Measurements from ENCODE around the gene CXCL1.
"Not testable (repeated sequence)": the region's sequence is repeated elsewhere in the genome, so short reads cannot be mapped to it uniquely, and the experiment has no call there.

CXCL1 gene

DNA sequence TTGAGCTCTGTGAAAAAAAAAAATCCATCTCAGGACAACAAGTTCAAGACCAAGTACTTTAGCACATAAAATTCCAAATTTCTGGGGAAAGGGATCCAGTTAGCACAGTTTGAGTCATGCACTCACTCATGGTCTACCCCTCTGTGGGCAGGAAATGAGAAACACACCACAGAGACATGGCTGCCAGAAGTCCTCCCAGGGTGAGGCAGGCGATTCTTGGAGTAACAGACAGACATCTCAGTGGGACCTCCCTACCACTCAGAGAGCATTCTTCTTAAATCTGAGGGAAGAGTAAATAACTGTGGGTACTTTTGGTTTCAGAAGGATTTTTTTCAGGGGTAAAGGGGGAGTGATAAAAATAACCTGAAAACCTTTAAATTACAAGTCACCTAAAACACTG lies 14.1 kb downstream of the CXCL1 start:
- DNase-seq = no peak

DNA sequence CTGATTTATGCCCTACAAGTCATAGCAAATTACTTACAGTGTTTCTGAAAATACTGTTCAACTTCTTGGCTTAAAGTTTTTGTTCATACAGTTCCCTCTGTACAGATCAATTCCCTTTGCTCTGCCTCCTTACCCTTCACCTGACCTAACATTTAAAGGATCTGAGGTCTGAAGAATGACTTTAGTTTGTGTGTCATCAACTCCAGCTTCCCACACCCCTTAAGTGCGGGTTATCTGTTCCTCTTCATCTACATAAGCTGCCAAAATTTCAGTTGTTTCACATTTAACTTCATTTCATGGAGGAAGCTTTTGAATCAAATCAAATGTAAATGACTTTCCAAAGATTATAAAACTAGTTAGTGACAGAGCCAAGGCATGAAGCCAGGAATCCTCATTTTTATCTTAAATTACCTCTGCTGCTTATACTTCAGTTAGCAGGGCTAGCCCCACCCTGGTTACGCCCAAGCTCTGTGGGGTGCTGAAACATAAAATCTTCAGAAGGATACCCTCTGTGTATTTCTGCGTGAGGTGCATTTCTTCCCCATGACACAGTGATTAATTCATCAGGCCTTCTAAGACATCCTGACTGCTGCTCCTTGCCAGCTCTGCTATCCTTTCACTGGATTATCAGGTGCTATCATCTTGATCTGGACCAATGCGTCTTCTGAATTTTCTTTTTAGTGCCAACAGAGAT lies 16.5 kb downstream of the CXCL1 start:
- no peak for DNase-seq

DNA sequence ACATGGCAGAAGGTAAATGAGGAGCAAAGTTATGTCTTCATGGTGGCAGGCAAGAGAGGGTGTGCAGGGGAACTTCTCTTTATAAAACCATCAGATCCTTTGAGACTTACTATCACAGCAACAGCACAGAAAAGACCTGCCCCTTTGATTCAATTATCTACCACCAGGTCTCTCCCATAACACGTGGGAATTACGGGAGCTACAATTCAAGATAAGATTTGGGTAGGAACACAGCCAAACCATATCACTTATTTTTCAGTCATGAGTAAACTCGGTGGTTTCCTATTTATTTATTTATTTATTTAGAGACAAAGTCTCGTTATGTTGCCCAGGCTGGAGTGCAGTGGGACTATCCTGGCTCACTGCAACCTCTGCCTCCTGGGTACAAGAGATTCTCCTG lies 22.1 kb downstream of the CXCL1 start:
- DNase-seq = no peak

DNA sequence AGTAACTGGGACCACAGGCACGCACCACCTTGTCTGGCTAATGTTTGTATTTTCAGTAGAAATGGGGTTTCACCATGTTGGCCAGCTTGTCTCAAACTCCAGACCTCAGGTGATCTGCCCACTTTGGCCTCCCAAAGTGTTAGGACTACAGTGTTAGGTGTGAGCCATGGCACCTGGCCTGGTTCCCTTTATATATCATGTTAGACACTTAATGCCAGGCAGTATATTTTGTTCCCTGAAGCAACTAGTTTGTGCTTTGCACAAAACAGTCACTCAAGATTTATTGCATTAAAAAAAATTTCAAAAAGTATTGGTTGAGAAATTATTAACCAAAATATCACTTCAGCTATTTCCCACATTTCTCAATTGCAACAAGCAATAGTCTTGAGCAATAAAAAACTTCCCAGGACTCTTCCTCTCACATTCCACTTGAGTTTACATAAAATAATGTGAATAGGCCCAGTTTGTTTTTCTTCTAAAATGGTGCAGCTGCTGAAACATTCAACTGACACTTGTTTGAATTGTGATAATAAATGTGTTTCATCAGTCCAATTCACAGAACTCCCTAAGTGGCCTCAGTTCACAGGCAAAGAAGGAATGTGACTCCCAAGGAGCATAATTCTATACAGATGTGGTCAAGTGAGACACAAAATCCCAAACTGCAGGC lies 22.7 kb downstream of the CXCL1 start:
- DNase-seq = peak; percentile 46

DNA sequence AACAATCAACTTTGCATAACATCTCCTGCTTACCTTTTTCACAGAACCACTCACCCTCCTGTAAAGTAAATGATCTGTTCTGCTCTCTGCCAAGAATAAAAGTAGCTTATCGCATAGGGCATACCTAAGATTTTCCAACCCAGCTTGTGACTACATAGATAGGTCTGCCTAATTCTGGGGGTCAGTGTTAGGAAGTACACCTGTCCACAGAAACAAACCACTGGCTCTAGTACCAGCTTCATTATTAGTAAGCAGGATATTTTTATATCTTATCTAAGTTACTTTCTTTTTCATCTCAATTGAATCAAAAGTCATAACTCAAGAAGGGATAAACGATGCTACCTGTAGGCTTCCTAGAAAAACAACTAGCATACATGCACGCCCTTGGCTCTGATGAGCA lies 23.8 kb downstream of the CXCL1 start:
- no peak for DNase-seq

DNA sequence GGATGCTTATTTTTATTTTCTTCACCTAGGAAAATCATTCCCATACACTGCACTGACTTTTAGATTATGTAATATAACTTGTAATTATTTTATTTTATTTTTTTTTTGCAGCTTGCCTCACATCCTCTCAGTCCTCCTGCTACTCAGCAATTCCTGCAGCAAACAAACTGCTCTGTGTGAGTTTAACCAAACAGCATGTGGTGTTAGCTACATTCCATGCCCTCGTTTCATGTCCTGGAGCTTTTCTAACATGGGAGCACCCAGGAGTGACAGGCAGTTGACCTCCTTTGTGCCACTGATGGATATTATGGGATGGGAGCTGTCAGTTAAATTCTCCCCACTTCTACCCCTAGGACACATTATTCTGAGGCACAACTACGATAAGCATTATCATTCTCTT lies 24.8 kb downstream of the CXCL1 start:
- peak; percentile 72 for DNase-seq

DNA sequence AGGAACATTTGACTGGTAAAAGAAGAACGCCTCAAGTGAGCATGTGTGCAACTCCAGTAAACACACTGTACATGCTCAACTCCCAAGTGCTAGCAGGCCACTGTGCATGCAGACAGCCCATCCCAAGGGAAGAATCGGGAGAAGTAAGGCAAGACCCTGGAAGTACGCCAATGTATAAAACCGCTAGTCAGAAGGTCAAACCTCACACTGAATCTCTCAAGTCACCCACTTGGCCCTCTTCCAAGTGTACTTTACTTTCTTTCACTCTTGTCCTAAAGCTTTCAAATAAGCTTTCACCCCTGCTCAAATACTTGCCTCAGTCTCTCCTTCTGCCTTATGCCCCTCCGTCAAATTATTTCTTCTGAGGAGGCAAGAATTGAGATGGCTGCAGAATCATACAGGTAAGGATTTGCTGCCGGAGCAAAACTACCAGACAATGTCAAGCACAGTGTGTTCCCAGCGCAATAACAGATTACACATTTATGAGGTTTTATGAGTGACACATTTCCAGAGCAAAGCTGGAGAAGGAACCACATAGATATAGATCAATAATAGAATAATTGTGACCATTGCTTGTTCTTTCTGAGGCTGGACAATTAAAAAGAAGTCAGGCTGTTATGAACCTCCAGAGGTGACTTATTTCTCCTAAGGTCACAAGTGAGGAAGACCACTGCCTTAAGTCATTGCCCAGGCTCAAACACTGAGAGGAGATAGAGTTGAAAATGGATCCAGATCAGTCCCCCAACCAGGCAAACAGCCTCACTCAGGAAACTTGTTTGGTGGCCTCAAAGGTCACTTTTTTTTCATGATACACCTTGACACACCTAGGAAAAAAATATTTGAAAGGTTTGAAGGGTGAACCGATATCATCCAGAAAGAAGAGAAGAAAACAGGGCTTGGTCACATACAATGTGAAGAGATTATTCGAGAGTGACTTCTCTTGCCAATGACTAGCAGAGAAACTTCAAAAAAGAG lies 26.3 kb downstream of the CXCL1 start:
- DNase-seq = no peak

DNA sequence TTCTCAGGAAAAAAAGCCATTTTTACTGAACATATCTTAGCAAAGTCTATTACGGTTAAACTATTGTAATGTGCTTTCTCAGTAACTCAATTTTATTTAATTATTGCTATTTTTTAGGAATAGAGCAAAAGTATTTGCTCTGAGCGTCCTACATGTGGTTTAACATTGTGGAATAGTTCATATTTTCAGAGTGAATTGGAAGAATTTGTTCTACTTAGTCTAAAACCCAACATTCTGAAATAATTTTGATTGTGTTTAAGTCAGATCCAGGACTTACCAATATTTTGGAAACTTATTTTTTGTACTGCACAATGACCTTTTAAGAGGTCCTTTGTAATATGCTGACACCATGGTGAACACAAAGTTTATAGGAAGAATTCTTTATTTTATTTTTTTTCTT lies 27.2 kb downstream of the CXCL1 start:
- no peak for DNase-seq

DNA sequence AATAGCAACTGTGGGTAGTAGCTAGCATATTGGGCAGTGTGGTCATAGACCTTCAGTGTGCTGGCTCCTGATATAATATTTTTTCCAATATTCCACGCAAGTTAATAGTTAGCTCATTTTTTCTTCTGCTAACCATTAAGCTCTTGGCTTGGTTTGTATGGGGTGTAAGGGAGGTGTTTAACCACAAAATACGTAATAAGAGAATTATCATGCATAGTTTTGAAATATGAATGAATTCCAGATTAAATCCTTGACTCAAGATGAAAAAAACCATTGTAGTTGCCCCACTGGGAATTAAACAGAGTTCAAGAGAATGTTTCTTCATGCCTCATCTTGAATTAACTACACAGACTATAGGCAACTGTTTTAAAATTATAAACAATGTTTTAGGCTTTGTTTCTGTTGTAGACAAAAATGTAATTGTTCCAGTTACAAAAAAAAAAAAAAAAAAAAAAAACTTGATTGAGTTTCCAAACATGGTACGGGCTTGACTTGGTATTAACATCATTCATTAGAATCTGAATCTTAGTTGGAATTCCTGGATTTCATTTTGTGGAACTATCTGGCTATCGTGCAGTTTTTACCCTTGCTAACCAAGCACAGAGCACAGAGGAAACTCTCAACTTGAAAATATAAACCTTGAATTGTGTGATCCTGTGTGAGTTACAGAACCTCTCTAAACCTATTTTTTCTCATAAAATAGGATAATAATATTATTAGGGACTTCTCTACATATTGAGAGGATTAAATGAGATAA lies 28.4 kb downstream of the CXCL1 start:
- DNase-seq = peak; percentile 57

DNA sequence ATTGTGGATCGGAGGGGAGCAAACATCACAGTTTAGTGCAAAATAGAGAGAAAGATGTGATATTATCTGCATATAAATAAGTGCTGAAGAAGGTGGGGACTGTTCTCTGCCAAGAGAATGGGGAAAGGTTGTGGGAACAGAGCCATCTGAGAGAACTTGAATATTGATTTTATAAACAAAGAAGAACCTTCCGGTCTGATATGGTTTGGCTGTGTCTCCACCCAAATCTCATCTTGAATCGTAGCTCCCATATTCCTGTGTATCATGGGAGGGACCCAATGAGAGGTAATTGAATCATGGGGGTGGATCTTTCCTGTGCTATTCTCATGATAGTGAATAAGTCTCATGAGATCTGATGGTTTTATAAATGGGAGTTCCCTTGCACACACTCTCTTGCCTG lies 30.1 kb downstream of the CXCL1 start:
- not testable (repeated sequence) for DNase-seq

DNA sequence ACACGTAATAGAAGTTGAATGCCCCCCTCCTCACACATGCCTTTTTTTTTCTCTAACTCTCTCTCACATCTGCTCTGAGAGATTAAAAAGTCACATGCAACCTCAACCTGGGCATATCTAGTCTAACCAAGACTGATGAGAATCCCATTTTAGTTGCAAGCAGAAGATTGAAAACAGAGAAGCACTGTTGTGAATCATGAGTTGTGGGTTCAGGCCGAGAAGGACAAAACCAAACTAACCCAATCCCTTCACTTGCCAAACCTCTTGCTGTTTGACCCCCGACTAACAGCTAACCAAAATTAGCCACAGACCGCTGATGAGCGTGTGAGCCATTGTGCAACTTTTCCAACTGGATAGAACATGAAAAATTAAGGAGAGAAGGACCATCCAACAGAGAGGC lies 31.8 kb downstream of the CXCL1 start:
- no peak for DNase-seq

DNA sequence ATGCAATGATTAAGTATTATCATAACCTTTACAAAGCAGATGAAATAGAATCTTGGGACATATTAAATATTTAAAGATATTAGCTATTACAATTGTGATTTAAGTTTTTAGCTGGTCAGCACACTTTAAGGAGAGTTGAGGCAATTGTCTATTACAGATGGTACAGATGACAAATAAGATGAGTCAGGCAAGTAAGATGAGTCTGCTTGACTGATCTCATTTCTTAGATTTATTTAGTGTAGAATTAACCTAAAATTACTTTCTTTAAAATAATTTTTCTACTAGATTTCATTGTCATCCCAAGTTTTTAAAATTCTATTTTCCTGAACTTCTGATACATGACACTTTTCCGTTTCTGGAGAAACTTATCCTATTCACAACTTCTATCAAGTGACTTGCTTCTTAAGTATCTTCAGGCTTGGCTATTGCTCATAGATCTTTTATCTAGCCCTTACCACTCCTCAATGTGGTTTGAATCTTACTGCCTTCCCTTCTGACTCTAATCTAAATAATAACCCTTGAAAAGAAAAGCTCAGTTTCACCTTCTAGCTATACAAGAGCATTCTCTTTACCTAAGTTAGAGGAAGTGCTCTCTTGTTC lies 32.9 kb downstream of the CXCL1 start:
- DNase-seq = no peak

DNA sequence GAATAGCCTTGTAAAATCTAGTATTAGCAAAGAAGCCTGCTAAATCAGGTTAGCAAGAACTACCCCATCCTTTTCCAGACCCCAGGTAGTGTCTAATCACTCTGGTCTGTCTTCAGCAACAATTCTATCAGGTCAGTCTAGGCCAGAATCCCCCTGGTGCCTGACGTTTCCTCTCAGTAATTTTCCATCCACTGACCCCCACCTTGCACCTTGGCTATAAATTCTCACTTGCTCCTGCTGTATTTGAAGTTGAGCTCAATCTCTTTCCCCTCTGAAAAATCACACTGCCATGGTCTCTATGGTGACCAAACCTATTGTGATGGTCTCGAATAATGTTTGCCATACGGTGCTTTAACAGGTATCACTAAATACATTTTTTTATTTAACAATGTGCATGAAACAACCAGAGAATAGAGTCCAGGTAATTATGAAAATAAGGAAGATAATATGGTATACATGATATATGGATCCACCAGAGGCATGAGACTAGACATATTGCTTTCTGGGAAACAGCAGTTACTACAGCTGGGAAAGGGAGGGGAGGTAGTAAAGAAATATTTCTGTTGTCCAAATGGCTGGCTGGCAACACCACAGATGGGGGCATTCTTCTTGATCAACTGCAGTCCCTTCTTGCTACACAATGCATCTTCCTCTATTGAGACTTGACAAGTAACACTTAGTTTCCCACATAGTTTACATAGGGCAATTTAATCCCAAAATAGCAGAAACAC lies 33.8 kb downstream of the CXCL1 start:
- no peak for DNase-seq

DNA sequence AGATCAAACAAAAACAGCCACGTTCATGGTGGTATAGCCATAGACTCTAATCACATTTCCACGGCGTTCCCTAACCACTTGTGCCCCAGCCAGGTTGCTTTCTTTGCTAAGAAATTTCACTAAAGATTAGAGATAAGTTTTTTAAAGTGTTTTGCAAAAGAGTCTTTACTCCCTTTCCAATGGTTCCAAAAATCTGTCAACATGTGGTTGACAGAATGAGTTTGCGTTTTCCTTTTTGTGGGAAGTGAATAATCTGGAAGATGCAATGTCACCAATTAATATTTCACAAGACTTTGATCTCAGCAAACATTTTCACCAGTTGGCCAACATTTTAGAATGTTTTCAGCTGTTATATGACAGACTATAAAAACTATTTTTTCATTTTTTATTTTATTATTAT lies 35.3 kb downstream of the CXCL1 start:
- DNase-seq = no peak

DNA sequence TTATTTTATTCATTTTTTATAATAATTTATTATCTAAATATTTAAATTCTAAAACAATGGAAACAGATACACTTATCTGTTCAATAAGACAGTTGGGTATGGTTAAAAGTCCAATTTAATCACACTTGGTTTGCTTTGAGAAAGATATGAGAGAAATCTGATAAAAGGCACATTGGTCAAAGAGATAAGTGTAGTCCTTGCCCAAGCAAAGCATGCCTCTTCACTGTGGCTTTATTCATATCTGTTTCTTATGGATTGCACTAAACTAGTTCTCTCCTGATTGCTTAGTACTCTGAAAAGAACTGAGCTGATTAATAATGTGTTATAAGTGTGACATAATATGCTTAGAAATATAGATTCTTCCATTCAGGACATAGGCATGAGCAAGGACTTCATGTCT lies 39.8 kb downstream of the CXCL1 start:
- DNase-seq = no peak

DNA sequence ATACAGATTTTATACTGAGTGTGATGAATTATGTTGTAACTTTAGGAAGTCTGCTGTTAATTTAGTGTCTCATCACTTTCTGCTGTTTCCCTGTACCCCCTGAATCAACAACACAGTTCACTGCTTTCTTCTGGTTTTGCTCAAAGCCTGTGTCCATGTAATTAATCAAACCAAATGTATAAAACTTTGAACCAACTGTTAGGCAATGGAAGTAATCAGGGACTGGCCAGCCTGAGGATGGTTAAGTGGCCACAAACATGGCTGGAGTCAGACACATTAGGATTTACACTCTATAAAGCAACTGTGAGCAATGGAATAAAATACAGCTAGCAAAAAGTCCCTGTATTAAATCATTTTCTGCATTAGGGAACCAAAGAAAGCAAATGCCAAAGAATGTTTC lies 42.6 kb downstream of the CXCL1 start:
- DNase-seq = no peak

DNA sequence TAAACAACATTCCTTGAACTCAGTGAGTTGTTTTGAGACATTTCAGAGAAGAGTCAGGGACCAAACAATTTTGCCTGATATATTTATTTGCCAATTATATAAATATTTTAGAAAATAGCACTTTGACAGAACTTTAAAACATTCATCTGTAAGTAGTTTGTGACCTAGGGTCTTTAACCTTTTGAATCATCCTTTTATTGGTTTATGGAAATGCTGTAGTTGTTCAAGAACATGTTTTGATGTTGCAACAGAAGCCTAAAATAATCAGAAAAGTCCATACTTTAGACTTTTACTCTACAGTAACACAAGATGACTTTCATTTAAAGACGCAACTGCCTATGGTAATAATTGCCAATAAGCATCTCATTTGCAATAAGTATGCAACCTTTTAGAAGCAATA lies 43.0 kb downstream of the CXCL1 start:
- no peak for DNase-seq

DNA sequence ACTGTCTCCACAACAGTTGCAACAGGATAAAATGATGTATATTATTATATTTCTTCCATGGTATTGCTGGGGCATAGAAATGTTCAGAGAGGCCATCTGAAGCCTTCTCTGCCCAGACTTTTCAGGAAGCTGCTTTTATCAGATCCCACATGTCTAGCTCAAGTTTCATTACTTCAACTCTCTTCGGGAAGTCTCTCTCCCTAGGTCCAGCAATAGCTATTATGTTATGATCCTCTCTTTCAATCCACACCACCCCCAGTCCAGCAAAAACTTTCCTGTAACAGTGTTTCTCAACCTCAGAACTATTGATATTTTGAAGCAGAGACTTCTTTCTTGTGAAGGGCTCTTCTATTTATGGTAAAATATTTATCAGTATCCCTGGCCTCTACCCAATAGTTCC lies 44.9 kb downstream of the CXCL1 start:
- DNase-seq = no peak

DNA sequence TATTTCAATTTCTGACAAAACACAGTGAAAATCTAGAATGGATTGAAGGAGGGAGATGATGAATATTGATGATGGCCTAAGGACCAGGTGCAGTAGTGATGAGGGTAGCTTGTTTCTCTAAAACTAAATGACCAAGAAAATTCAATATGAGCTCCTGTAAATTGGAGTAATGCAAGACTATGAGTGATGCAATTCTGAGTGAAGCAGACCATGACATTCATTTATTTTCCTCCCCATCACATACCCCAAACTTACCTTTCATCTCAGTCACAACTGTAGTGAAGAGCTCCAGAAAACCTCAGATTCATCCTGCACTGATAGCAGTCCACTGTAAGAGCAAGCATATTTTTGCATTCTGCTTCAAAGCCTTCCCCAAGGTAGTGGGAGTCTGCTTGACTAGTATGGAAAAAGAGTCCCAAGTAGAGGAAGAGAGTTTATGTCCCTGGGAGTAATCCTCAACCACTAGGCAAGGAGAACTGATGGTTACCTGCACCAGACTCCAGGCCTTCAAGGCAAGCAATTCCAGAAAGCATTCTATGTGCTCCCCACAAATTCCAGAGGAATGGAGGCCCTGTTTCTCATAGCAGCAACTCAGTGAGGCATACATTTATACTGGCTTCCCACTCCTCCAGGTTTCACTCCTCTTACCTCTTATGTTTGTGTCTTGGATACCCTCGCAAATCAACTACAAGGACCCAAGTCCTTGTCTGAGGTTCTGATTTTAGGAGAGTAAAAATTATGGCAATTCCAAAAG lies 47.2 kb downstream of the CXCL1 start:
- DNase-seq = no peak

DNA sequence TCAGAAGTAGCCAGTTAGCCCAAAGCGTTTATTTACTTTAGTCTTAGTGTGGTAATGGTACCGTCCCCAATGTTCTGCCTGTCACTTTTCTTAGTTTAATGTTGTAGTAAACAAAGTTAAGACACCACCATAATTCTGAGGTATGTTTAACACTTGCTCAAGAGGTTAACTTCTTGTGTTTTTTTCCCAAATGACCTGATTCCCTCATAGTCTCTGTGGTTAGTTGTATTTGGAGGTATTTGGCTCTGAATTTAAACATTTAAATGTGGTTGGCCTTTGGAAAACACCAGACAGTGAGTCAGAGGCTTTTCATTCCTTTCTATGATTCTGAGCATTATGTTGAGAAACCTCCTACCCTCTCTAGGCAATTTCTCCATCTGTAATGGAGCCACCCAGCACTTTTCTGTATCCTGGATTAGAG lies 47.9 kb downstream of the CXCL1 start:
- DNase-seq = no peak

DNA sequence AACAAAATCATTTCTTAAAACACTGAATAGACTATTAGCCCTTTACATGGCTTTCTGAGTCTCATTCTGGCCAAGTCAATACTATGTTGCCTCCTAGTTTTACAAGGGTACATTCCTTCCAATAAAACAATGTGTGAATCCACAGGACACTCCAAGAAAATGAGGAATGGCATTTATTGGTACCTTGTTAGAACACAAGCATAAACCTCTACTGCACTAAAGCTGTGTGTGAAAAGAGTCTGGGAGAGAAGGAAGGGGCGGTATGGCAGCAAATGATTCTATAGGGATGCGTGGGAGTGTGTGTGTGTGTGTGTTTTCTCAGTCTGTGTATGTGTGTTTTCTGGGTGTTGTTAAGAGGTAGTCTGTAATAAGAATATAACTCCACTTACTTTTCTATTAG lies 48.9 kb downstream of the CXCL1 start:
- DNase-seq = no peak

Measured in eye (tissue), 1 donor.